Peyer's patch (tissue), 4 donors: ENCODE data around the gene CSNK2A3.
"Not testable (repeated sequence)": the region's sequence is repeated elsewhere in the genome, so short reads cannot be mapped to it uniquely, and the experiment has no call there.

ENCODE experiments used
- POLR2A ChIP-seq, 2 donors: fragments of 450-650 bp; IDR thresholded peaks; one replicate each; pipeline ENCODE4 v1.5.1; 2017; ENCODE audit warnings: antibody characterized with exemption in 2 of 2, mild to moderate bottlenecking in 2 of 2, moderate library complexity in 2 of 2
- TF ChIP-seq, protein P1 (sequence below), 6 experiments: fragments of 450-650 bp in 4 of 6; fragments of 200-600 bp in 2 of 6; sonication (generic) in 1 of 6; IDR thresholded peaks; one replicate each; pipeline ENCODE4 v1.5.1; 2017 to 2019; ENCODE audit warnings: antibody characterized with exemption in 6 of 6, mild to moderate bottlenecking in 3 of 6, moderate library complexity in 1 of 6

DNA sequence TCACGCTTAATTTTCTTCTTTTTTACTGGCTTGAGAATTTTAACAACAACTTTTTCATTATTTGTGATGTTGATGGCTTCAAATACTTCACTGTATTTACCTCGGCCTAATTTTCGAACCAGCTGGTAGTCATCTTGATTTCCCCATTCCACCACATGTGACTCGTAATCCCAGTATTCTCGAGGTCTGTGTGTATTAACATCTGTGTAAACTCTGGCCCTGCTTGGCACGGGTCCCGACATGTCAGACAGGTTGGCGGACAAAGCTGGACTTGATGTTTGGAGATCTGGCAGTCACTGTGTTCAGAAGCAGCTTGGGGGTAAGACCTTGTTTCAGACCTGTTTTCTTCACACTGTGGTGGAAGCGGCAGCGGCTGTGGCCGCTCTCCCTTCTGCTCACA lies at the start of gene CSNK2A3:
- TF ChIP-seq, protein P1, sequence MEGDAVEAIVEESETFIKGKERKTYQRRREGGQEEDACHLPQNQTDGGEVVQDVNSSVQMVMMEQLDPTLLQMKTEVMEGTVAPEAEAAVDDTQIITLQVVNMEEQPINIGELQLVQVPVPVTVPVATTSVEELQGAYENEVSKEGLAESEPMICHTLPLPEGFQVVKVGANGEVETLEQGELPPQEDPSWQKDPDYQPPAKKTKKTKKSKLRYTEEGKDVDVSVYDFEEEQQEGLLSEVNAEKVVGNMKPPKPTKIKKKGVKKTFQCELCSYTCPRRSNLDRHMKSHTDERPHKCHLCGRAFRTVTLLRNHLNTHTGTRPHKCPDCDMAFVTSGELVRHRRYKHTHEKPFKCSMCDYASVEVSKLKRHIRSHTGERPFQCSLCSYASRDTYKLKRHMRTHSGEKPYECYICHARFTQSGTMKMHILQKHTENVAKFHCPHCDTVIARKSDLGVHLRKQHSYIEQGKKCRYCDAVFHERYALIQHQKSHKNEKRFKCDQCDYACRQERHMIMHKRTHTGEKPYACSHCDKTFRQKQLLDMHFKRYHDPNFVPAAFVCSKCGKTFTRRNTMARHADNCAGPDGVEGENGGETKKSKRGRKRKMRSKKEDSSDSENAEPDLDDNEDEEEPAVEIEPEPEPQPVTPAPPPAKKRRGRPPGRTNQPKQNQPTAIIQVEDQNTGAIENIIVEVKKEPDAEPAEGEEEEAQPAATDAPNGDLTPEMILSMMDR (IDR thresholded peaks at IDR 0.05): not testable (repeated sequence)
- not testable (repeated sequence) for TF ChIP-seq POLR2A (IDR thresholded peaks at IDR 0.05)
